Measurements from ENCODE around the gene EED. TPM values are rescaled to one million over a fixed set of nuclear protein-coding genes. Genes with fewer than 3 reads are reported as not detected.

The EED gene, protein sequence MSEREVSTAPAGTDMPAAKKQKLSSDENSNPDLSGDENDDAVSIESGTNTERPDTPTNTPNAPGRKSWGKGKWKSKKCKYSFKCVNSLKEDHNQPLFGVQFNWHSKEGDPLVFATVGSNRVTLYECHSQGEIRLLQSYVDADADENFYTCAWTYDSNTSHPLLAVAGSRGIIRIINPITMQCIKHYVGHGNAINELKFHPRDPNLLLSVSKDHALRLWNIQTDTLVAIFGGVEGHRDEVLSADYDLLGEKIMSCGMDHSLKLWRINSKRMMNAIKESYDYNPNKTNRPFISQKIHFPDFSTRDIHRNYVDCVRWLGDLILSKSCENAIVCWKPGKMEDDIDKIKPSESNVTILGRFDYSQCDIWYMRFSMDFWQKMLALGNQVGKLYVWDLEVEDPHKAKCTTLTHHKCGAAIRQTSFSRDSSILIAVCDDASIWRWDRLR
- total RNA-seq (2014; rRNA removed; shearing (Covaris generic)) = 10.7 and 12.4 TPM in 2 replicates
- 19.9 and 32.5 TPM in 2 replicates for polyA plus RNA-seq (2014; cell fraction: nucleus; rRNA removed)

DNA sequence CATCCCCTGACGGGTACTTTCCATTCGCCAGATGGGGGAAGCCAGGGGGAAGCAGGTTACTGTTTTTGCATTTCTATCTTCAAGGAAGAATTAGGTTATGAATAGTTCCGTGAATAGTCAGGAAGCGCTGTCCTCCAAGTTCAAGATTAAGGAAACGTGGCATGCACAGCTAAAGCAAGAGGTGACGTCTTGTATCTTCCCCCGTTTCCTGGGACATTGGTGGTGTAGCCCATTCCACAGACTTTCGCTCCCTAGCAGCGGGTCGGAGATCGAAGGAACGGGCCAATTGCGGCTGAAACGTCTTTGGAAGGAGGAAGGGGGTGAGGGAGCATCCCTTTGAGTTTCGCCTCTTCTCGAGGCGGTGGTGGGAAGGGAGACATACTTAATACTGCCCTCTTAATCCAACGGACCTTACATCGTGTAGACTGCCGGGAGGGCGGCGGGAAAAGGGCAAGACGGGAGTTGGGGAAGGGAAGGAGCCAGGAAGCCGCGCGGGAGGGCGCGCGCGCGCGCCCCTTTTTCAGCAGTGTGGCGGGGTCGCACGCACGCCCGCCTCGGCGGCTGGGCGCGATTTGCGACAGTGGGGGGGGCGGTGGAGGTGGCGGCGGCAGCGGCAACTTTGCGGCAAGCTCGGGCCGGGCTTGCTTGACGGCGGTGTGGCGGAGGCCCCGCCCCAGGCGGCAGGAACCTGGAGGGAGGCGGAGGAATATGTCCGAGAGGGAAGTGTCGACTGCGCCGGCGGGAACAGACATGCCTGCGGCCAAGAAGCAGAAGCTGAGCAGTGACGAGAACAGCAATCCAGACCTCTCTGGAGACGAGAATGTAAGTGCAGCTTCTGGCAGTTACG lies at the start of gene EED:
Gene EED (plus strand): TSS at position 232 of the 847 bp plus-strand sequence. CDS start 477 bp downstream, at position 709.
- DNase-seq (ENCODE audit: extremely low read depth, low read depth) = peak; percentile 86

DNA sequence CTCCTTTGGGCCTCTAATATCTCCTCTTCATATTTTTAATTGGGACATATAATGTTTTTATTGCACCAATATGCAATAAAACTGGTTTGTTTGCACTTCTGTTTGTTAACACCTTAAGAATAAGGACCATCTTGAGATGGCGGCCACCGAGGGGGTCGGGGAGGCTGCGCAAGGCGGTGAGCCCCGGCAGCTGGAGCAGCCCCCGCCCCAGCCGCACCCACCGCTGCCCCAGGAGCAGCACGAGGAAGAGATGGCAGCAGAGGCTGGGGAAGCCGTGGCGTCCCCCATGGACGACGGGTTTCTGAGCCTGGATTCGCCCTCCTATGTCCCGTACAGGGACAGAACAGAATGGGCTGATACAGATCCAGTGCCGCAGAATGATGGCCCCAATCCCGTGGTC lies 49.6 kb upstream of the EED start:
- DNase-seq (ENCODE audit: extremely low read depth, low read depth) = no peak

- DNase-seq (ENCODE audit: extremely low read depth, low read depth) = no peak
Observed at GRCh38 chr11:86196085-86196696, 48.4 kb upstream of the EED start.

DNA sequence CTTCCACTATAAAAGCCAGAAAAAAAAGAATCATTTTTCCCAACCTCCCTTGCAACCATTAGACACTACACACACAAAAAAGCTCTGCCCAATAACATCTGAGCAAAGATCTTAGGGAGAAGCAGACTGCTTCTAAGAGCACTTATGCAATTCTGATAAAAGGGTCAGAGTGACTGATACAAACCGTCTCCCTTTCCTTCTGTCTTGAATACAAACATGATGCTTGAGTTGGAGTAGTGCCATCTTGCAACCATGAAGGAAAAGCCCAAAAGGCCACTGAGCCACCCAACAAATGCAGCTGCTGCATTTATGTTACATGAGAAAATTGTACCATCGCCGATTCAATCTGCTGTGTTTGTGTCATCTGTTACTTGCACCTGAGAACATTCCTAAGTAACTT lies 47.6 kb upstream of the EED start:
- no peak for DNase-seq (ENCODE audit: extremely low read depth, low read depth)

GRCh38 chr11:86197448-86197847 lies 47.1 kb upstream of the EED start:
- DNase-seq (ENCODE audit: extremely low read depth, low read depth) = no peak

DNA sequence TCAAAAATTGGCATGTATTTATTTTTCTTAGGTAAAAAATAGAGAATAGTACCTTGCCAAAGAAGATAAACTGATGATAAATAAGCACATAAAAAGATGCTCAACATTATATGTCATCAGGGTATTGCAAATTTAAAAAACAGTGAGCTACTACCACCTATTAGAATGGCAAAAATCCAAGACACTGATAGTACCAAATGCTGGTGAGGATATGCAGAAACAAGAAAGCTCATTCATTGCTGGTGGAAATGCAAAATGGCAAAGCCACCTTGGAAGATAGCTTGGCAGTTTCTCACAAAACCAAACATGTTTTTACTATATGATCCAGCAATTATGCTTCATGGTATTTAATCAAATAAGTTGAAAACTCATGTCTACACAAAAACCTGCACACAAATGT lies 46.4 kb upstream of the EED start:
- no peak for DNase-seq (ENCODE audit: extremely low read depth, low read depth)

DNA sequence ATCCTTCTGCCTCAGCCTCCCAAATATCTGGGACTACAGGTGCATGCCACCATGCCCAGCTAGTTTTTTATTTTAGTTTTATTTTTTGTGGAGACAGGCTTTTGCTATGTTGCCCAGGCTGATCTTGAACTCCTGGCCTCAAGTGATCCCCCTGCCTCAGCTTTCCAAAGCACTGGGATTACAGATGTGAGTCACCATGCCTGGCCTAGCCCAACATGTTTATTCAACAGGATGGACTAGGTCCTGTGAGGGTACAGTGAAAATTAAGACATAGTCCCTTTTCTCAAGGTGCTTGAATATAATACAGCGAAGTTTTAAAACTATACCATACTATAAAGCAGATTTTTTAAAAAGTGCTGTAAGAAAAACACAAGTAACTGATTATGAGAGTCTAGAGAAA lies 45.2 kb upstream of the EED start:
- DNase-seq (ENCODE audit: extremely low read depth, low read depth) = no peak

DNA sequence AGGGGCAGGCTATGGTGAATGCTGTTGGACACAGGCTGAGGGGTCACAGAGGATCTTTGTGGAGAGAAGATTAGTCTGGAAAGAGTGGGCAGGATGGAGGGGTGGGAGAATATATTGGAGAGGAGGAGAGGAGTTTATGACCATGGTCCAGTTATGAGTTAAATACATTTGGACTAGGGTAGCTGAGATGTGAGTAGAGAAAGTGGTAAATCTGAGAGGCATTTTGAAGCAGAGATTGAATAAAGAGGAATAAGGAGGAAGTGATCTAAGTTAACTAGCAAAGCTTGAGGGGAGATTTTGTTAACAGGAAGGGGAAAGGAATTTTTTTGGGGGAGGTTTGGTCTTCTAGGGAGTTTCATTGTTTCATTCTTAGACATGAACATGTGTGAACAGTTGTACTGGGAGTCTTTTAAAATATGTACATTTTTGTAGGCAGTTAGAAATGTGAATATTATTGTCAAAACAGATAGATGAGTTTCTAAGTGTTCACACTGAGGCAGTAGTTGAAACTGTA lies 43.1 kb upstream of the EED start:
- no peak for DNase-seq (ENCODE audit: extremely low read depth, low read depth)

DNA sequence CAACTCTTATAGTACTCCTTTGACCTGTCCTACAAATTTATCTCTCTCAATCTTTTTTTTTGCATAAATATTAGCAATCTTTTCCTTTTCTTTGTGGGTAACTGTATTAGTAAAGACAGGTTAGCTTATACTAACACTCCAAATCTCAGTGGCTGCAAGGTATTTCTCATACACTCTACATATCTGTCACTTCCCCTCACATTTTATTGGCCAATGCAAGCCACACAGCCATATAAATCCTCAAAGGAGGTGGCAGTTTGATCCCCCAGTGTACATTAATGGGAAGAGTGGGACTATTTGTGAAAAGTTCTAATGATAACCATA lies 42.6 kb upstream of the EED start:
- DNase-seq (ENCODE audit: extremely low read depth, low read depth) = no peak

- no peak for DNase-seq (ENCODE audit: extremely low read depth, low read depth)
Observed at GRCh38 chr11:86204356-86204755, 40.2 kb upstream of the EED start.

DNA sequence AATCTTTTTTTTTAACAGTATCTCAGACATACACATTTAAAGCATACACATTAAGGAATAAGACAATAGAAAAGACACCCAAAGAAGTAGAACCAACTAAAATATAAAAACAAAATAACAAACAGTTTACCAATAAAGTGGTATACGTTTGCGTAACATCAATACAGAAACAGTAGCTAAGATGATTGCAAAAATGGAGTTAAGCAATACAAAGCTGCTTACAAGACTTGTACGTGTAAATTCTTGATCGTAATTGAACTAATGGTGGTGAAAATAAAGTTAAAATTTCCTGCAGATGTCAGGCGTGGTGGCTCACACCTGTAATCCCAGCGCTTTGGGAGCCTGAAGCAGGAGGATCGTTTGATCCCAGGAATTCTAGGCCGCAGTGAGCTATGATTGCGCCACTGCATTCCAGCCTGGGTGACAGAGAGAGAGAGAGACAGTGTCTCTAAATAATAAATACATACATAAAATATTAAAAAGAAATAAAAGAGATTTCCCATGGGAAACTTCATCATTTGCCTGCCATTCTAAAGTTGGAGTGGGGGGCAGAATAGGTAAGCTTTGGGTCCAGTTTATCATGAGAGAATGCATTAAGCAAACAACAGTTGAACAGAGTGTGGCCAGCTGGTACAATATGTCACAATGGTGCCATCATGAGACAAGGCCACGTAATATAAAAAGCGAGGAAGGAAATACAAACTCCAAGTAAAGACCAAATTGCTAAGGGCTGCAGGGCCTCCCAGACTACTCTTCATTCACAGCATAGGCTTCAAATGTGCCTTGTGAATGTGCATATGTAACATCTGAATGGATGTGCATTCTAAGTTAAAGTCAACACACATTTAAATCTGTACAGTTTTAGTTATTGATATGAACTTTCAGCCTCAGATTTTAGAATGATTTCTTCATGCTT lies 38.9 kb upstream of the EED start:
- DNase-seq (ENCODE audit: extremely low read depth, low read depth) = no peak

- no peak for DNase-seq (ENCODE audit: extremely low read depth, low read depth)
Observed at GRCh38 chr11:86206337-86206695, 38.2 kb upstream of the EED start.

- DNase-seq (ENCODE audit: extremely low read depth, low read depth) = no peak
Observed at GRCh38 chr11:86207413-86207812, 37.1 kb upstream of the EED start.

DNA sequence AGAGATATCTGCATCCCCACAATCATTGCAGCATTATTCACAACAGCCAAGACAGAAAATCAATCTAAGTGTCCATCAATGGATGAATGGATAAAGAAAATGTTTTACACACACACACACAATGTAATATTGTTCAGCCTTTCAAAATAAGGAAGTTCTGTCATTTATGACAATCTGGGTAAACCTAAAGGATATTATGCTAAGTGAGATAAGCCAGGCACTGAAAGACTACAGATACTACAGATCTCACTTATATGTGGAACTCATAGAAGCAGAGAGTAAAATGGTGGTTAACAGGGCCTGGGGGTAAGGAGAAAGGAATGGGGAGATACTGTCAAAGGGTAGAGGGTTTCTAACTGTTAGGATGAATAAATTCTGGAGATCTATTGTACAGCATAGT lies 36.0 kb upstream of the EED start:
- DNase-seq (ENCODE audit: extremely low read depth, low read depth) = no peak

DNA sequence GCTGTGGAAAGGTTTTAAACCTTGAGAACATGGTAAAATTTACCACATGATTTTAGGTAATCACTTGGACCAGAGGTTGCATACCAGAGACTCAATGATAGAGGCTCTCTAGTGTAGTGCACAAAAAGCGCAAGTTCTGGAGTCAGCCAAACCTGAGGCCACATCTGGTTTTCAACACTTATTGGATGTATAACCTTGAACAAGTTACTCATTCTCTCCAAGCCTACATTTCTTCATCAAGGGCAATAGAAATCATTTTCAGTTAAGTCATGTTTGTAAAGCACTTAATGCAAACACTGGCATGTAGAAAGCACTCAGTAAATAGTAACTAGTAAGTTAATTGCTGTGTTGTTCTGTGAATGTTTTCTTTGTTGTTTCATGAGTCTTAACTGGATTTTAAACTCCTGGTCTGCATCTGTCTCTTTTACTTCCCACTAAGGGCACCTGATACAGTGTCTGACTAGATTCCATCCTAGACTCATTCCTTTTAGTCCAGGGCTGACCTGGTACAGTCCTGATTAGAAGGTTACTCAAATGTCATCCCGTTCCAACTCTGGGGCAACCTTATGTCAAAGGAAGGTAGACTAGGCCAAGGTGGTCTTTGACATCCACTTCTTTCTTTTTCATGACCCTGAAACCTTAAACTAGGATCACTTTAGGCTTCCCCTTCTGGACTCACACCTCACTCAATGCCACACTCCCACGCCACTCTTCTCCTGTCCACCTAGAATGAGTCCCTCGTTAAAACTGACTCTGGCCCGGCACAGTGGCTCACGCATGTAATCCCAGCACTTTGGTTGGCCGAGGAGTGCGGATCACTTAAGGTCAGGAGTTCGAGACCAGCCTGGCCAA lies 34.5 kb upstream of the EED start:
- DNase-seq (ENCODE audit: extremely low read depth, low read depth) = no peak

GRCh38 chr11:86210898-86211297 lies 33.7 kb upstream of the EED start:
- DNase-seq (ENCODE audit: extremely low read depth, low read depth) = no peak

GRCh38 chr11:86211619-86212018 lies 32.9 kb upstream of the EED start:
- DNase-seq (ENCODE audit: extremely low read depth, low read depth) = no peak

DNA sequence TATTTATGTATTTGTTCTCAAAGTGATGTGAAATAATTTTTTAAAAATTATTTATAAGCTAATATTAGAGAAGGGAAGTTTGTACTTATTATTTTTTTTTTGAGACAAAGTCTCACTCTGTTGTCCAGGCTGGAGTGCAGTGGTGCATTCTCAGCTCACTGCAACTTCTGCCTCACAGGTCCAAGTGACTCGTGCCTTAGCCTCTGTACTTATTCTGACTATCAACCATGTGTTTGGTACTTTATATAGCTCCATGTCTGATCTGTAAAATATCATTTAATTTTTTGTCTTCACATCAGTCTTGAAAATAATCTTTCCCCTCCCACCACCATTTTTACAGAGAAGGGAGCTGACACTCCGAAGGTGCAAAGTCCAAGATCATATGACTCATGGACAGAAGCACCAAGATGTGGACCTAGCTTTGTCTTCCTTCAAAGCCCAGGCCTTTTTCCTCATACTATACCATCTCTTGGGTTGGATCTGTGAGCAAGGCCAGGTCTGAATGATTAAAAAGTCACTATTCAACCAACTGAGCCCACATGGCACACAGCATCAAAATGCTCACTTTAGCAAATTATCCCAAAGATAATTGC lies 32.4 kb upstream of the EED start:
- no peak for DNase-seq (ENCODE audit: extremely low read depth, low read depth)

GRCh38 chr11:86214710-86215109 lies 29.8 kb upstream of the EED start:
- no peak for DNase-seq (ENCODE audit: extremely low read depth, low read depth)

Data from NCI-H460 (cell line).